Measurements from ENCODE around the gene CDC14A.

Gene CDC14A

GRCh38 chr1:100543640-100544039 lies 191.3 kb downstream of the CDC14A start:
- peak in 1 of 2 experiments; percentile 4 for DNase-seq

- DNase-seq = no peak
Measured at GRCh38 chr1:100544791-100545190, 192.5 kb downstream of the CDC14A start.

GRCh38 chr1:100545855-100546254 lies 193.5 kb downstream of the CDC14A start:
- no peak for DNase-seq

GRCh38 chr1:100552031-100552430 lies 199.7 kb downstream of the CDC14A start:
- no peak for DNase-seq

GRCh38 chr1:100552922-100553321 lies 200.6 kb downstream of the CDC14A start:
- DNase-seq = no peak

GRCh38 chr1:100556181-100556580 lies 203.9 kb downstream of the CDC14A start:
- no peak for DNase-seq

- no peak for DNase-seq
Measured at GRCh38 chr1:100556925-100557605, 204.8 kb downstream of the CDC14A start.

GRCh38 chr1:100557606-100557953 lies 205.3 kb downstream of the CDC14A start:
- no peak for DNase-seq

GRCh38 chr1:100565533-100565932 lies 213.2 kb downstream of the CDC14A start:
- DNase-seq = no peak

- no peak for DNase-seq
Measured at GRCh38 chr1:100565937-100566699, 213.8 kb downstream of the CDC14A start.

- no peak for DNase-seq
Measured at GRCh38 chr1:100567062-100567461, 214.8 kb downstream of the CDC14A start.

All from NCI-H2081 (cell line).